Fibroblast of villous mesenchyme (primary cell): ENCODE measurements around the gene MUC2. TPM values are rescaled to one million over a fixed set of nuclear protein-coding genes. Genes with fewer than 3 reads are reported as not detected.
A peak's percentile ranks its signal among the peaks of the same experiment; 100 is the strongest.

Experiments used
- DNase-seq: peaks from one replicate; pipeline ENCODE4 v3.0.0-alpha.2; 2010; ENCODE audit warnings: low read depth
- H3K4me3 ChIP-seq: 2 replicates; pipeline ENCODE4 v1.5.1; 2011; ENCODE audit warnings: low read depth, mild to moderate bottlenecking, low read length
- CTCF ChIP-seq: IDR thresholded peaks from 2 replicates; pipeline ENCODE4 v1.5.1; 2012; ENCODE audit warnings: low read depth, mild to moderate bottlenecking, low read length; ENCODE audit not compliant: insufficient read depth
- total RNA-seq: library from RNA; depleted of rRNA; stranded (reverse); fragments of >200 nt; gene quantifications from 2 replicates; pipeline ENCODE4 v1.2.3, GENCODE V29; 2012

Gene MUC2
- total RNA-seq, 1 donor: not detected

- no peak for TF ChIP-seq CTCF
- no peak for DNase-seq
- H3K4me3 ChIP-seq: no peak overlapping the region
Measured at GRCh38 chr11:1055990-1056771, 18.5 kb upstream of the MUC2 start.

- H3K4me3 ChIP-seq: no peak overlapping the region
- DNase-seq: no peak
- no peak for TF ChIP-seq CTCF
Measured at GRCh38 chr11:1057806-1058205, 16.9 kb upstream of the MUC2 start.

- DNase-seq: no peak
- no peak for TF ChIP-seq CTCF
- H3K4me3 ChIP-seq: no peak overlapping the region
Measured at GRCh38 chr11:1059759-1060158, 14.9 kb upstream of the MUC2 start.

- no peak for TF ChIP-seq CTCF
- H3K4me3 ChIP-seq: no peak overlapping the region
- no peak for DNase-seq
Measured at GRCh38 chr11:1060410-1060809, 14.3 kb upstream of the MUC2 start.

GRCh38 chr11:1060852-1061616 is 13.6 kb upstream of the MUC2 start:
- no peak for TF ChIP-seq CTCF
- DNase-seq: peak; percentile 77
- no peak overlapping the region for H3K4me3 ChIP-seq

GRCh38 chr11:1062075-1062820 is 12.4 kb upstream of the MUC2 start:
- no peak for TF ChIP-seq CTCF
- H3K4me3 ChIP-seq: no peak overlapping the region
- no peak for DNase-seq
